ENCODE results near the gene CLK2. TPM values are rescaled to one million over a fixed set of nuclear protein-coding genes. Genes with fewer than 3 reads are reported as not detected.

CLK2 gene
- total and polyA plus RNA-seq, 2 donors, result 29.7 to 42.3 TPM

DNA sequence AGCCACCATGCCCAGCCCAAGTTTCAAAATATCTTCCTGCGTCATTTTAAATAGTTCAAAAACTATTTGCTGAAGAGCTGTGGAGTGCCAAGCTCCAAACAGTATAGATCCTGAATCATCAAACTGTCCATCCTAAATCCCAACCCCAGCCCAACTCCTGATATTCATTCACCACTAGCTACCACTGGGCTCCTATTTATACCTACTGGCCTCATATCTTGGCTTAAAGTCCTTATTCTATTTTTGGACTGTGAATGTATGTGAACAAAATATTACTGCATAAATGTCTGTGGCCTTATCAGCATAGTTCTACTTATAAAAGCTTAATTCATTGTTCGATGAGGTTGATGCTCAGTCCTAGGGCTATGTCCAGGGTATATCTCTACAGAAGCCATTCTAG, 5.9 kb downstream of the CLK2 start:
- Histone ChIP-seq H3K36me3 (ENCODE audit: insufficient read depth) (peaks cover 4% of the 10 kb centered on the region), H3K4me1 (ENCODE audit: insufficient read depth) (no peaks in the 10 kb centered on the region), H3K4me3 (ENCODE audit: low read depth, low read length) (no peak overlapping the region), H3K27ac (ENCODE audit: low read depth) (no peak overlapping the region)
- WGBS, result 76% methylated on average over 2 of the region's 2 CpGs
- no peak for DNase-seq (ENCODE audit: extremely low spot score)

DNA sequence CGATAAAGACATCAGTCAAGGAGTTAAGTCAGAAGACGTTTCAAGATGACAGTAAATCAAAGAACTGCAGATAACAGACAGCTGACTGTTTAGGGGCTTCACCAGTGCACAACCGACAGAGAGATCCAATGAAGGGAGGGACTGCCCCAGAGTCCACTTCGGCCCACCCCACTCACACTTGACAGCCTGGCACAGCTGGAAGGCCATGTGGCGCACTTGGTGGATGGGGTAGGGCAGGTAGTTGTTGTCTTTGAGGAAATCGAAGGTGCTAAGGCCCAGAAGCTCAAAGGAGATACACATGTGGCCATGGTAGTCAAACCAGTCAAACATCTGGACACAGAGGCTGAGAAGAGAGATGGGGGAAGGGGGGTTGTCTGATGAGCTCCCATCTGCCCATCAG, 6.8 kb downstream of the CLK2 start:
- Histone ChIP-seq H3K4me3 (ENCODE audit: low read depth, low read length) (no peak overlapping the region), H3K4me1 (ENCODE audit: insufficient read depth) (no peaks in the 10 kb centered on the region), H3K27ac (ENCODE audit: low read depth) (no peak overlapping the region), H3K36me3 (ENCODE audit: insufficient read depth) (peaks cover 4% of the 10 kb centered on the region)
- DNase-seq (ENCODE audit: extremely low spot score), result no peak
- WGBS, result 79% methylated on average over 6 of the region's 6 CpGs

DNA sequence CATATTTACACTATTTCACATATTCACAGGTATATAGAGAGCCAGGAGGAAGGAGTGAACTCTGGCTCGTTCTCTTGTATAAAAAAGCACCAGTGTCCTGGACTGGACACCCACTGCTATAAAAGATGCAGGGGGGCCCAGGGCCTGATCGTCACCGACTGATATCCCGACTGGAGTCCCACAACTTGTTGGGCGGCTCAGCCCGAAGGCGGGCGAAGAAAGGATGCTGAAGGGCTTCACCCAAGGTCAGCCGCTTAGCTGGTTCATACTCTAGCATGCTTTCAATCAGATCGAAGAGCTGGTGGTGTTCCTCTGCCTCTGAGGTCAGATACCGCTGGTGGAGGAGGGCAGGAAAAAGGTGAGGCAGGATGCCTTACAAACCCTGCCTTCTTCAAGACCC, 10.2 kb downstream of the CLK2 start:
- Histone ChIP-seq H3K27ac (ENCODE audit: low read depth) (no peak overlapping the region), H3K4me1 (ENCODE audit: insufficient read depth) (no peaks in the 10 kb centered on the region), H3K4me3 (ENCODE audit: low read depth, low read length) (no peak overlapping the region), H3K36me3 (ENCODE audit: insufficient read depth) (peaks cover 4% of the 10 kb centered on the region)
- no peak for DNase-seq (ENCODE audit: extremely low spot score)
- WGBS, result 87% methylated on average over 11 of the region's 11 CpGs

DNA sequence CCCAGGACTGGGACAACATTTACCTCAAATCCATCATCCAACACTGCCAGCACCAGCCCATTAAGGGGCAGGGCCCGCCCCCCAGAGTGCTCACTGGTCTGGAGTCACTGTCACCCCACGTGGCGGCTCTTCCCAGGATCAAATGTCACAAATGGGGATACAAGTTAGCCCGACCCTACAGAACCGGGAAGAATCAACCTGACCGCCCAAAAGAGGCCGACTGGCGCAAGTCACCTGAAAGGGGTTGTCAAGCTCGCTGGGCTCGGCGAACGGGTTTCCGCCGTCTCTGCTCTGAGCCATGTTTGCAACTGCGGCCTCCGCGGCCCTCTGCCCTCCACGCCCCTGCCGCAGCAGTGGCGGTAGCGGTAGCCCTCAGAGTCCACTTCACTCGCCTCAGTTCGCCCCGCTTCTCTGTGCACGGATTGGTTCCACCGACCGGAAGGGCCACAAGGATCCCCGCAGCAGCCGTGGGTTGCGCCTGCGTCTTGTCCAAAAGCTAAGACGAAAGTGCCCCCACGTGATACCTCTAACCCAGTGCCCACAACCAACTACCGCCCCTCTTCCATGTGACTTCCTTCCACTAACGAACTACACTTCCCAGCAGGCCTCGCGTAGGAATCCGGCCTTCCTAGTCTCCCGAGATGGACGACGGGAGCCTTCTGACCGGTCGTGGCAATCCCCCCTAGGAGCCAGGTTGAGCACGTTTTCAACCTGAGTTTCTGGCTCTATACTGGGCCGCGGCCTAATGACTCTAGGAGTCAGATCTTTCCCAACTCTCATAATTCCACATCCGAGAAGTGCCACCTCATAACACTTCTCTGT, 11.2 kb downstream of the CLK2 start, which contains the start of gene SCAMP3:
Gene SCAMP3, minus strand, starts transcription at position 509 of the 822 bp plus-strand sequence. Its CDS starts 209 bp downstream, at position 300.
- Histone ChIP-seq H3K36me3 (ENCODE audit: insufficient read depth) (peaks cover 7% of the 10 kb centered on the region), H3K4me1 (ENCODE audit: insufficient read depth) (no peaks in the 10 kb centered on the region), H3K4me3 (ENCODE audit: low read depth, low read length) (peak within 1 kb of the TSS; percentile 61), H3K27ac (ENCODE audit: low read depth) (peak within 1 kb of the TSS; percentile 60)
- peak; percentile 98 for DNase-seq (ENCODE audit: extremely low spot score)
- WGBS, result under 1% methylated on average over 47 of the region's 47 CpGs

DNA sequence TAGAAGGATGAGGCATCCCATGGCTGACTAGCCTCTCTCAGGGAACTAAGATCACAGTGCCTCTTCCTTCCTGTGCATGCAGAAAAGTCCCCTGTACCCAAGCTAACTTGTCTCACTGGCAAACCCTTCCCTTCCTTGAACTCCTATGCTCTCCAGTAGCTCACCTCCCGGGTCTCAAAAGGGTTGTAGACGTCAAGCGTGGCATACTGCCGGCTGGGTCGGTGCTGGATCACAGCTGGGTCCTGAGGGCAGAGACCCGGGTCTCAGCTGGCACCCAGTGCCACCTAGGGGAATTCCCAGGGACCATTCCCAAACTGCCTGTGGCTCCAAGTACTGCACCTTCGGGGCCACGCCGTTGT, 11.8 kb downstream of the CLK2 start:
- peak overlapping the region; percentile 60 for H3K27ac ChIP-seq (ENCODE audit: low read depth)
- WGBS, result 0% methylated on average over 9 of the region's 9 CpGs
- H3K4me1 ChIP-seq (ENCODE audit: insufficient read depth), result no peaks in the 10 kb centered on the region
- peaks cover 4% of the 10 kb centered on the region for H3K36me3 ChIP-seq (ENCODE audit: insufficient read depth)
- no peak for DNase-seq (ENCODE audit: extremely low spot score)
- peak overlapping the region; percentile 61 for H3K4me3 ChIP-seq (ENCODE audit: low read depth, low read length)

DNA sequence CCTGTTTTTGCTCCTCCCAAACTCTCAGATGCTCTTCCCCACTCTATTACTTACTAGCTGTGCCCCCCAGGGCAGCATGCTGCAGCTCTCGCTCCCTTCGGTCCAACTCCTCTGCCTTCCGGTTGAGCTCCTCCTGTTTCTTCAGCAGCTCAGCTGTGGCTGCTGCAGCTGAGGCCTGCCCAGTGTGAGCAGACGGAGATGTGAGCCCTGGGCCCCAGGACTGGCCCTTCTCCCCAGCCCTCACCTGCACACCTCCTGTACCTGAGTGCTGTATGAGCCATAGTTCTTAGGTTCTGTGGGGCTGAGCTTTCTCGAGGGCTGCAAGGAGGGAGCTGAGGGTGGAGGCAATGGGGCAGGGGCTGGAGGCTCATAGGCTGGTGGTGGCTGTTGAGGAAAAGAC, 13.0 kb downstream of the CLK2 start:
- H3K27ac ChIP-seq (ENCODE audit: low read depth), result no peak overlapping the region
- peaks cover 4% of the 10 kb centered on the region for H3K36me3 ChIP-seq (ENCODE audit: insufficient read depth)
- 90% methylated on average over 5 of the region's 5 CpGs for WGBS
- H3K4me1 ChIP-seq (ENCODE audit: insufficient read depth), result no peaks in the 10 kb centered on the region
- H3K4me3 ChIP-seq (ENCODE audit: low read depth, low read length), result no peak overlapping the region
- no peak for DNase-seq (ENCODE audit: extremely low spot score)

DNA sequence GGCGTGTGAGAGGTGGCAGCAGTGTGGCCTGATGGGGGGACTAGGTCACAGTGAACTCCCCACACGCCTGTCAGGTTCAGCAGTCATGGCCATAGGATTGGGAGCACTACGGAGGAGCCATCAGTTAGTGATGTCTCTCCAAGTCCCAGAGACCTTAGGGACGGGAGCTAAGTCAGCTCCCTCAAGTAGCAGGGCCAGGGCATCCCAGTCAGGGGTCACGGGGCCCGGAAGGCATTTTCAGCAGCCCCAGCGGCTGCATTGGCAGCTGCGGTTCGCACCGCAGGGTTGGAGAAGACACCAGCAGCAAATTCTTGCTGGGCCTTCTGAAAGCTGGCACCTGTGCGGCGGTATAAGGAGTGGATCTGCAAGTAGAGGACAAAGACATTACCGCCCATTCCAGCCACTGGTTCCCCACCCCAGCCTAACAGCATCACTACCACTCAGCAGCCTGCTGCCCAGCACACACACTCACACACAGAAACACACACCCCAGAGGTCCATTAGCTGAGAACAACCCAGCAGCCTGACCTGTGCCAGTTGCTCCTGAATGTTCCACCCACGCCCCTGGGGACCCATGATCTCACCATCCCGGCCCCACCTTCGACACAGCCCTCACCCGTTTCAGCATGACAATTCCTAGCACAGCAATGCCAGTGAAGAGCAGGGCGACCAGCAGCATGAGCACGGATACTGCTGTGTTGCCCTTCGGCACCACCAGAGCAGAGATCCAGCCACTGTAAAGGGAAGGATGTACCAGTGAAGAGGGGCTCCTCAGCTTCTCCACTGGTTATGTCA, 17.0 kb downstream of the CLK2 start:
- Histone ChIP-seq H3K4me3 (ENCODE audit: low read depth, low read length) (no peak overlapping the region), H3K36me3 (ENCODE audit: insufficient read depth) (peaks cover 2% of the 10 kb centered on the region), H3K27ac (ENCODE audit: low read depth) (peak overlapping the region; percentile 87), H3K4me1 (ENCODE audit: insufficient read depth) (no peaks in the 10 kb centered on the region)
- no peak for DNase-seq (ENCODE audit: extremely low spot score)
- WGBS, result 73% methylated on average over 20 of the region's 20 CpGs

DNA sequence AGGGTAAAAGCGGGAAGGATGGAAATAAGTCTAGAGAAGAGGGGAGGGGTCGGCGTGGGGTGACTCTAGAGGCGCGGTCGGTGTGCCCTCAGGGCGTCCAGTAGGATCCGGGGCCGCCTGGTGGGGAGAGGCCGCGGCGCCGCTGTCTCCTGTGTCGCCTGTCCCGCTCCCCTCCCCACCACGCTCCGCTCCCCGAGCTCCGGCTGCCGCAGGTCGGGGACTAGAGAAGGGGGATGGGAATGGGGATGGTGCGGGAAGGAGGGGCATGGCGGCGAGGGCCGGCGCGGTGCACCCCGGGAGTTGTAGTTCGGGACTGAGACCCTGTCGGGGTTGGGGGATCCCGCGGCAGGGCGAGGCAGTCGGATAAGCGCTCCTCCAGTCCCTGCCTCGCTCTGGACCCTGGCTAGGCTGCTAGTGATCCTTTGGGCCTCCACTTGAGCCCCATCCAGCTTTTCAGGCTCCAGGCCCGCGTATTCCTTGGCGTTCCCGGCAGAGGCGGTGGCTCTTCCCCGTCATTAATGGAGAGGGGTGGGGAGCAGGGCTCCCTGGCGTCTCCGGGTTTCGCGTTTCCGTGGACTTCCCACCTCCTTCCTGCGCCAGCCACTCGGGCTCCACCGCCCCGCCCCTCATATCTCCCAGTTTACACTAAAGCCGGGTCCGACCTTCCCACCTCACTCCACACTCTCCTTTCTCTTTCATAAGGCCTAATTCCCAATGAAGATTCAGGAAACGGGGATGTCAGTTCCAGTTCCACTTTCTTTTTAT, 17.9 kb downstream of the CLK2 start, which contains the start of gene ENTREP3:
Gene ENTREP3, minus strand, starts transcription at position 241 of the 765 bp plus-strand sequence. CDS start 606 bp downstream, outside the sequence.
- peak; percentile 72 for DNase-seq (ENCODE audit: extremely low spot score)
- Histone ChIP-seq H3K36me3 (ENCODE audit: insufficient read depth) (peaks cover 2% of the 10 kb centered on the region), H3K27ac (ENCODE audit: low read depth) (peak within 1 kb of the TSS; percentile 87), H3K4me3 (ENCODE audit: low read depth, low read length) (peak within 1 kb of the TSS; percentile 75), H3K4me1 (ENCODE audit: insufficient read depth) (no peaks in the 10 kb centered on the region)
- under 1% methylated on average over 54 of the region's 54 CpGs for WGBS

DNA sequence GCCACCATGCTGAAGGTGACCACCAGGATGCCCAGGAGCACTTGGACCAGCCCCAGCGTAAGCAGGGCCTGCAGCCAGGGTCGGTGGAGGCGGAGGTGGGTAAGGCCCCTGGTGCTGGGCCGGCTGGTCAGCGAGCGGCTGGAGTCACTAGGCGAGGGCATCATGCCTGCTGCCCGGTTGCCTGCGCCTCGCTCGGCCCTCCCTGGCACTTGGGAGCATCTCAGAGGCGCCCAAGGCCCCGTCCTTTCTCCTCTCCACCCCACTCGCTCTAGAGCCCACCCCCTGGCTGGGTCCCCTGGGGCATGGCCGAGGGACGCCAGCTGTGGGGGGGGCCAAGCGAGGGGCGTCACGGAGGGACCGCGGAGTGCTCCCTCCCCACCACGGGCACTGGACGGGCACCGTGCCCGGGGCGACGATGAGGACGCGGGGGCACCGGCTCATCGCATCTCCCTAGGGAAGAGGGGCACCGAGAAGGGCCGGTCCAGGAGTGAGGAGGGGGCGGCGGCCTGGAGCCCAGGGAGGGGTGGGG, 18.5 kb downstream of the CLK2 start:
- Histone ChIP-seq H3K4me3 (ENCODE audit: low read depth, low read length) (peak overlapping the region; percentile 75), H3K4me1 (ENCODE audit: insufficient read depth) (no peaks in the 10 kb centered on the region), H3K36me3 (ENCODE audit: insufficient read depth) (peaks cover 2% of the 10 kb centered on the region), H3K27ac (ENCODE audit: low read depth) (peak overlapping the region; percentile 82)
- DNase-seq (ENCODE audit: extremely low spot score), result no peak
- WGBS, result 2% methylated on average over 35 of the region's 35 CpGs

DNA sequence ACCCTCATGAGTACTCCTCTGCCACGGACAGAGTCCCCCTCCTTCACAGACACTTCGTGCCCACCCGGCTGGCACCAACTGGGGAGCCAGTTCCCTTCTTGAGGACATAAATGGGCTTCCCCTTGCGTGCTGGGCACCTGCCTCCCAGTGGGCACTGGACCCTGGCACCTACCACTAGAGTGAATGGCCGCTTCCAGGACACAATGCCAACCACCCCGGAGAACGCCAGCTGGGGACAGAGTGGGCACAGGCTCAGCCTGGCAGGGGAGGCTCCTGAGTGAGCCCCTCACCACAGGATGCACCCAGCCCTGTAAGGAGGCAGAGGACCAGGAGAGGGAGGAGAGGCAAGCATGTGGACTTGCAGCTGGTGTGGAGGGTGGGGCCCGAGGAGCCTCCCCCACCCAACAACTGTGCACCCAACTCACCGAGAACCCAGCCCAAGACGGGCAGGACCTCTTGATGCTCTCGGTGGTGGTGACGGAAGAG, 19.0 kb downstream of the CLK2 start:
- Histone ChIP-seq H3K4me3 (ENCODE audit: low read depth, low read length) (peak overlapping the region; percentile 75), H3K4me1 (ENCODE audit: insufficient read depth) (no peaks in the 10 kb centered on the region), H3K36me3 (ENCODE audit: insufficient read depth) (peaks cover 2% of the 10 kb centered on the region), H3K27ac (ENCODE audit: low read depth) (no peak overlapping the region)
- DNase-seq (ENCODE audit: extremely low spot score), result no peak
- 33% methylated on average over 12 of the region's 12 CpGs for WGBS

DNA sequence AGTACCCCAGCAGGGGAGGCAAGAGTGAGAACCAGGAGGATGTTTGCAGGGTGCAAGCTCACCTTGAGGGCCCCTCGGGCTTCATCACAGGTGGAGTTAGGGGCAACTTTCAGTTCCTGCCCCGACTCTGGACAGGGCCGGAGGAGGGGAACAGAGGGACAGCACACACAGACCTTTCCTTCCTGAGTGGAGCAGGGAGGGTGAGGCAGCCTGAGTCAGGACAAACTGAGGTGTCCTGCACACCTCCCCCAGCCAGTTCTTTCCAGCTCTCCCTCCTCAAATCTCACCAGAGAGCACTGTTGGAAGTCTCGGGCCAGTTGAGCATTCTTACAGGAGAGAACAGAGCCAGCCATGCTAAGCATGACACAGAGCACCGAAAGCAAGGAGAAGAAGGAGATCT, 19.5 kb downstream of the CLK2 start:
- no peak for DNase-seq (ENCODE audit: extremely low spot score)
- no peak overlapping the region for H3K27ac ChIP-seq (ENCODE audit: low read depth)
- H3K36me3 ChIP-seq (ENCODE audit: insufficient read depth), result peaks cover 2% of the 10 kb centered on the region
- WGBS, result 60% methylated on average over 5 of the region's 5 CpGs
- H3K4me1 ChIP-seq (ENCODE audit: insufficient read depth), result no peaks in the 10 kb centered on the region
- H3K4me3 ChIP-seq (ENCODE audit: low read depth, low read length), result no peak overlapping the region

DNA sequence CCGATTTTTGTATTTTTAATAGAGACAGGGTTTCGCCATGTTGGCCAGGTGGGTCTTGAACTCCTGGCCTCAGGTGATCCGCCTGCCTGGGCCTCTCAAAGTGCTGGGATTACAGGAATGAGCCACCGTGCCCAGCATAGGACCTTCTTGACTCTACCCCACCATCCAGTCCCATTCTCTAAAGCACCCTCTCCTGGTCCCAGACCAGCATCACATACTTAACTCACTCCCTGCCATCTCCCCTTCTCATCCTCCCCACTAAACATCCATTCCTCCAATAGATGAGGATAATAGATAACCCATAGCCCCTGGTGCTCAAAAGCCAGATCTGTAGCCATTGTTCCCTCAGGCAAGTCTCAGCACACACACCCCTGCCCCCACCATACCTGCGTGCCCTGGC, 20.1 kb downstream of the CLK2 start:
- H3K36me3 ChIP-seq (ENCODE audit: insufficient read depth), result peaks cover 2% of the 10 kb centered on the region
- DNase-seq (ENCODE audit: extremely low spot score), result no peak
- H3K4me1 ChIP-seq (ENCODE audit: insufficient read depth), result no peaks in the 10 kb centered on the region
- WGBS, result 82% methylated on average over 5 of the region's 5 CpGs
- no peak overlapping the region for H3K27ac ChIP-seq (ENCODE audit: low read depth)
- H3K4me3 ChIP-seq (ENCODE audit: low read depth, low read length), result no peak overlapping the region

DNA sequence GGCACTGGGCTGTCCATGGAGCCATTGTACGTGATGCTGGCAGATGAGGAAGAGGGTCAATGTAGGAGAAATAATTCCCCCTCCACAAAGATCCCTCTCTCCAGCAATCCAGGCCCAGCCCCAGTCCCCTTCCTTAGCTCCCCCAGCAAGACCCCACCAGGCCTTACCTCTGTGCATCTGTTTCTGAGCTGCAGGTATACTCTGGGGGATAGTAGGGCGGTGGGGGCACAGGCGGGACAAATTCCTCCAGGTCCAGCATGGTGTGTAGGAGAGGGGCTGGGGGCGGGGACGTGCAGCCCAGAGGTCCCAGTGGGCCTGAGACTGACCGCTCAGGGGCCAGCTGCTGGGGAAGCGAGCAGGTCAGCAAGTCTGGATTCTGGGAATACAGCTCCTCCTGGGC, 21.7 kb downstream of the CLK2 start:
- Histone ChIP-seq H3K4me3 (ENCODE audit: low read depth, low read length) (no peak overlapping the region), H3K36me3 (ENCODE audit: insufficient read depth) (peaks cover 2% of the 10 kb centered on the region), H3K4me1 (ENCODE audit: insufficient read depth) (no peaks in the 10 kb centered on the region), H3K27ac (ENCODE audit: low read depth) (no peak overlapping the region)
- DNase-seq (ENCODE audit: extremely low spot score), result no peak
- 84% methylated on average over 7 of the region's 7 CpGs for WGBS

All from urinary bladder (tissue), 4 donors.